Heart right ventricle (tissue), 16 donors: ENCODE data around the gene WFDC5. TPM values are rescaled to one million over a fixed set of nuclear protein-coding genes. Genes with fewer than 3 reads are reported as not detected.

ENCODE experiments used
- ATAC-seq, 8 donors: fragments of 200-7000 bp; cut with Tn5 transposase; one replicate each; pipeline ENCODE4 v1.9.1; 2020; ENCODE audit warnings: mild to moderate bottlenecking in 8 of 8, moderate library complexity in 8 of 8, moderate number of reproducible peaks in 1 of 8
- DNase-seq, 2 donors: peaks; one replicate each; pipeline ENCODE4 v3.0.0-alpha.2; 2020
- H3K27ac ChIP-seq, 10 donors: fragments of 200-600 bp; sonication (generic) in 2 of 10; one replicate each; pipeline versions ENCODE4 v1.5.0 to v1.8.0; 2020 to 2022; ENCODE audit warnings: mild to moderate bottlenecking in 3 of 10
- H3K27me3 ChIP-seq, 7 donors: fragments of 200-600 bp; one replicate each; pipeline ENCODE4 v1.8.0; 2021 to 2022; ENCODE audit warnings: mild to moderate bottlenecking in 2 of 7
- H3K36me3 ChIP-seq, 9 donors: fragments of 200-600 bp; sonication (generic) in 1 of 9; one replicate each; pipeline versions ENCODE4 v1.5.0 to v1.8.0; 2020 to 2022; ENCODE audit warnings: mild to moderate bottlenecking in 2 of 9
- H3K4me1 ChIP-seq, 9 donors: fragments of 200-600 bp; sonication (generic) in 1 of 9; one replicate each; pipeline versions ENCODE4 v1.5.0 to v1.8.0; 2020 to 2022; ENCODE audit warnings: mild to moderate bottlenecking in 4 of 9
- H3K4me3 ChIP-seq, 10 donors: fragments of 200-600 bp; sonication (generic) in 2 of 10; one replicate each; pipeline versions ENCODE4 v1.5.0 to v1.8.0; 2020 to 2022; ENCODE audit warnings: mild to moderate bottlenecking in 7 of 10, moderate library complexity in 2 of 10
- H3K9me3 ChIP-seq, 11 donors: fragments of 200-600 bp in 10 of 11; sonication (generic) in 2 of 11; one replicate each; pipeline versions ENCODE4 v1.5.0 to v1.8.0; 2013 to 2022; ENCODE audit warnings: mild to moderate bottlenecking in 2 of 11, control low read depth in 1 of 11, moderate library complexity in 1 of 11
- CTCF ChIP-seq, 9 donors: fragments of 200-600 bp; sonication (generic) in 2 of 9; IDR thresholded peaks; one replicate each; pipeline versions ENCODE4 v1.5.0 to v1.8.0; 2021 to 2022; ENCODE audit warnings: antibody characterized with exemption in 9 of 9, mild to moderate bottlenecking in 5 of 9, moderate library complexity in 1 of 9
- WGBS, 2 donors: extraction: QIAGEN DNeasy Blood & Tissue Kit; methylation state at CpG; one replicate each; pipeline ENCODE4 v1.1.7; 2013; ENCODE audit warnings: inconsistent platforms in 1 of 2; 5-methylcytosine and 5-hydroxymethylcytosine counted together
- intact Hi-C, 10 donors: fragments of 100-400 bp; cut with DNase I; formaldehyde crosslinking; loops; one replicate each; pipeline versions ENCODE4 v1.11.1 to v1.14.2; 2022
- polyA plus RNA-seq, 2 donors: library from polyadenylated mRNA; stranded (reverse); fragments of 200-250 nt; gene quantifications; one replicate each; pipeline ENCODE4 v1.2.3, GENCODE V29; 2013
- total RNA-seq, 10 donors: library from RNA; stranded (reverse); fragmentation: NEBNext Ultra II Directional in 3 of 10; extraction: Animal tissue kit (Norgen Biotek cat#: 25700) in 3 of 10; gene quantifications; one replicate each; pipeline versions ENCODE4 v1.2.1 to v1.2.4, GENCODE V29; 2021 to 2023
- donor health status: Arrhythmogenic right ventricular cardiomyopathy.
- donor health status: ischemic (EF 13 %, LVEDD 7.1; RV severe dilation, severe dysfunction).
- donor health status: healthy with polysubstance abuse.
- donor health status: DM: no; HTN: yes; CAD: no.
- donor health status: DM: no; HTN: no; CAD: no.
- donor health status: ischemic (EF 25% LVEDD 6.9; RV normal size, moderate dysfunction).
- donor health status: ischemic (EF 25% LVEDD 5.7; RV mildly dilated, moderate dysfunction).
- donor health status: healthy.
- donor health status: DM: yes; HTN: yes; CAD: no.
- donor health status: Ischemic cardiomyopathy.
- donor health status: ischemic (EF 35%, LVEDD 5.7; RV mildly dilated, moderate dysfunction).
- donor health status: nonischemic (EF 11% LVEDD 7.7; RV severe dilation, severe dysfunction).
- donor health status: DM: yes; HTN: yes; CAD: no.
- donor health status: PGD.
- donor health status: ischemic (EF 29% LVEDD 5.4; RV normal size, mild dysfunction).
- donor health status: nonischemic (EF 23%, LVEDD 6.1; RV moderate dilation, normal function).

The WFDC5 gene
- total and polyA plus RNA-seq, 12 donors = not detected

- H3K4me3 ChIP-seq = no peak overlapping the region
- intact Hi-C loops = no loop called here
- no peaks in the 10 kb centered on the region for H3K36me3 ChIP-seq
- TF ChIP-seq CTCF (IDR thresholded peaks at IDR 0.05) = no peak
- H3K27ac ChIP-seq = no peak overlapping the region
- H3K4me1 ChIP-seq = no peaks in the 10 kb centered on the region
- peaks cover 0 to 2% (median 0%) of the 10 kb centered on the region in 11 donors for H3K9me3 ChIP-seq
- ATAC-seq = no peak
- WGBS, 2 donors = 74 to 79% methylated on average over 2 of the region's 2 CpGs
- DNase-seq = no peak
- peaks cover 0 to 58% (median 49%) of the 10 kb centered on the region in 7 donors for H3K27me3 ChIP-seq
These were observed 13.1 kb upstream of the WFDC5 start for GRCh38 chr20:45128099-45128498.

GRCh38 chr20:45124365-45124764 is 9.4 kb upstream of the WFDC5 start, which contains the start of gene WFDC12:
WFDC12 (minus strand) TSS chr20:45124465; CDS start chr20:45124447, 18 bp downstream.
- whole genome bisulfite sequencing, 2 donors = 78 to 85% methylated on average over 6 of the region's 6 CpGs
- no peak for TF ChIP-seq CTCF (IDR thresholded peaks at IDR 0.05)
- no peak within 1 kb of the TSS for H3K27ac ChIP-seq
- DNase-seq (no peak), ATAC-seq (no peak)
- H3K27me3 ChIP-seq = peaks cover 0 to 60% (median 40%) of the 10 kb centered on the region in 7 donors
- no peaks in the 10 kb centered on the region for H3K36me3 ChIP-seq
- H3K4me1 ChIP-seq = no peaks in the 10 kb centered on the region
- intact Hi-C loops = no loop called here
- H3K9me3 ChIP-seq = peaks cover 0 to 4% (median 0%) of the 10 kb centered on the region in 11 donors
- no peak within 1 kb of the TSS for H3K4me3 ChIP-seq

GRCh38 chr20:45121388-45121787 is 6.4 kb upstream of the WFDC5 start:
- peaks cover 0 to 72% (median 44%) of the 10 kb centered on the region in 7 donors for H3K27me3 ChIP-seq
- H3K27ac ChIP-seq = no peak overlapping the region
- no peak for TF ChIP-seq CTCF (IDR thresholded peaks at IDR 0.05)
- peaks cover 0 to 4% (median 0%) of the 10 kb centered on the region in 11 donors for H3K9me3 ChIP-seq
- DNase-seq = no peak
- H3K4me3 ChIP-seq = no peak overlapping the region
- no peaks in the 10 kb centered on the region for H3K4me1 ChIP-seq
- ATAC-seq = no peak
- no peaks in the 10 kb centered on the region for H3K36me3 ChIP-seq
- 92 to 96% methylated on average over 2 of the region's 2 CpGs for WGBS, 2 donors
- intact Hi-C loops = no loop called here

- intact Hi-C loops = no loop called here
- TF ChIP-seq CTCF (IDR thresholded peaks at IDR 0.05) = no peak
- Histone ChIP-seq H3K36me3 (no peaks in the 10 kb centered on the region), H3K4me3 (no peak overlapping the region), H3K9me3 (peaks cover 0 to 4% (median 0%) of the 10 kb centered on the region in 11 donors), H3K27me3 (peaks cover 0 to 72% (median 44%) of the 10 kb centered on the region in 7 donors), H3K4me1 (no peaks in the 10 kb centered on the region), H3K27ac (no peak overlapping the region)
- no peak for ATAC-seq
- no peak for DNase-seq
- WGBS, 2 donors = 79 to 83% methylated on average over 2 of the region's 2 CpGs
These were observed 4.7 kb upstream of the WFDC5 start for GRCh38 chr20:45119556-45120266.
